Measurements from ENCODE around the gene ROR1.

ROR1 gene

DNA sequence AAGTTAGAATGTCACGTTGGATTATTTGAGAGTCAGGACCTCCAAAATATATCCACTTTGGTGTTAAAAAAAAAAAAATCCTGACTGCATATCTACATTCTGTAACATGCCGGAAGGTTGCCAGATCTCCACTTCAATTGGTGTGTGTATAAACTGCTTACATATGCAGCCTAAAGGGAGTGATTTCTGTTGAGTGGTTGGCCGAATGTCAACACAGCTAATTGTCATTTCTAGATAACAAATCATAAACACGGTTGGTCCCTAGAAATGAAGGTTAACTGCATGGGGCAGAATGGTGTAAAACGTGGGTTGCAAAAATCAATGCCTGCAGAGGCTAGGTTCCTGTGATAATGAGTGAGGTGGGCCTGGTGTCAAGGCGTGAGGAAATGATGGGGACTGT is 15.0 kb upstream of the ROR1 start:
- no peaks in the 10 kb centered on the region for H3K9me3 ChIP-seq

DNA sequence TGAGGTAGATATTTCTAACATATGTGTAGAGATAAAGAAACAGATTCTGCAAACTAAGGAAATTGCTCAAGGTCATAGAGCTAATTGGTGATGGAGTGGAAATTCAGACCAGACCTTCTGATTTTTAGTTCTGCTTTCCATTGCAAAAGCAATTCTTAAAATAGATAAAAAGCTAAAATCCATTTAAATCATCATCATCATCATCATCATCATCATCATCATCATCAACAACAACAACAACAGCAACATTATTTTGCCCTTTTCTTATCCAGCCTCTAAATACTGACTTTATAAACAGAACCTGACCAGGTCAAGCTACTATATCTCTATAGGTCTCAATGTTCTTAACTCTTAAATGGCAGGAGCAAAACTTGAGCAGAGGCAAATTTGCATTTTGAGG is 14.0 kb upstream of the ROR1 start:
- H3K4me3 ChIP-seq (ENCODE audit: low read depth in 1 of 2, low read length in 1 of 2): no peak overlapping the region
- TF ChIP-seq, protein P1, sequence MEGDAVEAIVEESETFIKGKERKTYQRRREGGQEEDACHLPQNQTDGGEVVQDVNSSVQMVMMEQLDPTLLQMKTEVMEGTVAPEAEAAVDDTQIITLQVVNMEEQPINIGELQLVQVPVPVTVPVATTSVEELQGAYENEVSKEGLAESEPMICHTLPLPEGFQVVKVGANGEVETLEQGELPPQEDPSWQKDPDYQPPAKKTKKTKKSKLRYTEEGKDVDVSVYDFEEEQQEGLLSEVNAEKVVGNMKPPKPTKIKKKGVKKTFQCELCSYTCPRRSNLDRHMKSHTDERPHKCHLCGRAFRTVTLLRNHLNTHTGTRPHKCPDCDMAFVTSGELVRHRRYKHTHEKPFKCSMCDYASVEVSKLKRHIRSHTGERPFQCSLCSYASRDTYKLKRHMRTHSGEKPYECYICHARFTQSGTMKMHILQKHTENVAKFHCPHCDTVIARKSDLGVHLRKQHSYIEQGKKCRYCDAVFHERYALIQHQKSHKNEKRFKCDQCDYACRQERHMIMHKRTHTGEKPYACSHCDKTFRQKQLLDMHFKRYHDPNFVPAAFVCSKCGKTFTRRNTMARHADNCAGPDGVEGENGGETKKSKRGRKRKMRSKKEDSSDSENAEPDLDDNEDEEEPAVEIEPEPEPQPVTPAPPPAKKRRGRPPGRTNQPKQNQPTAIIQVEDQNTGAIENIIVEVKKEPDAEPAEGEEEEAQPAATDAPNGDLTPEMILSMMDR (IDR thresholded peaks at IDR 0.05): no peak
- H3K36me3 ChIP-seq: no peaks in the 10 kb centered on the region
- peaks cover 12% of the 10 kb centered on the region for H3K27me3 ChIP-seq
- H3K4me1 ChIP-seq (ENCODE audit: control insufficient read depth in 1 of 2, insufficient read depth in 1 of 2, low read depth in 1 of 2, low read length in 1 of 2): no peaks in the 10 kb centered on the region
- no peak overlapping the region for H3K27ac ChIP-seq
- no peaks in the 10 kb centered on the region for H3K9me3 ChIP-seq

More for the DNA sequence above, 15.0 kb upstream of the ROR1 start:
- H3K4me3 ChIP-seq (ENCODE audit: low read depth in 1 of 2, low read length in 1 of 2): no peak overlapping the region
- no peaks in the 10 kb centered on the region for H3K36me3 ChIP-seq
- peaks cover 12% of the 10 kb centered on the region for H3K27me3 ChIP-seq
- TF ChIP-seq, protein P1 (IDR thresholded peaks at IDR 0.05): no peak
- H3K27ac ChIP-seq: no peak overlapping the region
- no peaks in the 10 kb centered on the region for H3K4me1 ChIP-seq (ENCODE audit: control insufficient read depth in 1 of 2, insufficient read depth in 1 of 2, low read depth in 1 of 2, low read length in 1 of 2)

DNA sequence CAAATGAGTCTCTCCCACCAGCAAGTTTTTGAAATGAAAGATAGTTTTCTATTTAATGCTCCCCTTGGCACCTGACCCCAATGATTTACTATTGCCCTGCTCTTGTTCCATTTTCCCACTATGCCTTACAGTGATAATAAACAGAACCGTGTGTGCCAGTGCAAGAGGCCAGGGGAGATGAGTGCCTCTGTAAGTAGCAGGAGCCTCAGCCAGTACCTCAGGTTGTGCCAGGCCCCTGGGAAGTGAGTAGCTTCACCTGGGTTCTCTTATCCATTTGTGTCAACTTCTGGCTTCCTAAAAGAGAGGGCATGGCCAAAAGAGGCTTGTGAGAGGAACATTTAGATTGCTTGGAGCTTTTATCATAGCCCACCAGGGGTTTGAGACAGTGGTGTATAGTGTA is 3.4 kb upstream of the ROR1 start:
- H3K36me3 ChIP-seq: no peaks in the 10 kb centered on the region
- no peak overlapping the region for H3K27ac ChIP-seq
- TF ChIP-seq, protein P1 (IDR thresholded peaks at IDR 0.05): no peak
- H3K4me3 ChIP-seq (ENCODE audit: low read depth in 1 of 2, low read length in 1 of 2): no peak overlapping the region
- H3K4me1 ChIP-seq (ENCODE audit: control insufficient read depth in 1 of 2, insufficient read depth in 1 of 2, low read depth in 1 of 2, low read length in 1 of 2): peaks cover 5 to 15% of the 10 kb centered on the region in 2 experiments
- H3K27me3 ChIP-seq: peaks cover 50% of the 10 kb centered on the region
- no peaks in the 10 kb centered on the region for H3K9me3 ChIP-seq

DNA sequence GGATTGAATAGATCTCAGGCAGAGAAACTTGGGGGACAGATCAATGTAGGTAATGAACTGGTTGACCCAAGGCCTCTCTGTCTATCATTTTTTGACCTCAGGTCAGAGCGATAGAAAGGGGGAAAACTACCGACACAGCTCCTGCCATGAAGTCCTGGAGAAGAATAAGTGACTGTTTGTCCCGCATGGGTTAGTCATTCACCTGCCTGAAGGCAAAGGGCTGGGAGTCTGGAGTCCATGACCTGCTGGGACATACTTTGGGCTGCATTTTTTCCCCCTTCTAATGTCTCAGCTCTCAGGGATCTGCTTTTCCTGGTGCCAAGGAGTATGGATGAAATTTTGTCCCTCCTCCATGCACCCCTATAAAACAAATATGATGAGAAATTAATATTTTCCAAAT is 1.6 kb upstream of the ROR1 start:
- H3K4me1 ChIP-seq (ENCODE audit: control insufficient read depth in 1 of 2, insufficient read depth in 1 of 2, low read depth in 1 of 2, low read length in 1 of 2): peaks cover 5 to 15% of the 10 kb centered on the region in 2 experiments
- H3K9me3 ChIP-seq: no peaks in the 10 kb centered on the region
- H3K27me3 ChIP-seq: peaks cover 68% of the 10 kb centered on the region
- no peak overlapping the region for H3K27ac ChIP-seq
- TF ChIP-seq, protein P1 (IDR thresholded peaks at IDR 0.05): no peak
- H3K36me3 ChIP-seq: no peaks in the 10 kb centered on the region
- H3K4me3 ChIP-seq (ENCODE audit: low read depth in 1 of 2, low read length in 1 of 2): no peak overlapping the region

DNA sequence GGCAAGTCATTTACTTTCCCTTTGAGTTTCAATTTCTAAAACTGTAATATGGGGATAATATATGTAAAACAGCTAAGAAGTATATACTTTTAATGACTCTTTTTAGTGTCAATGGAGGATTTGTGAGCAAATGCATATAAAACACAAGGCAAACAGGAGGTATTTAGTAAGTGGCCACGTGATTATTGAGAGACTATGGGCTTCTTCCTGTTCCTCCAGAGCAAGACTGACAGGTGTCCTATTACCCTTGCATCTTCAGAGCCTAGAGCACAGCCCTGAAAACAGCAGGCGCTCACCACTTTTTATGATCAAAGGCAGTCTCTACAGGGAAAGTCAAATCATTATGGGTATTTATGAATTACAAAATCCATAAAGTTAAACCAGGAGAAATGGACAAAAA is 941 bp upstream of the ROR1 start:
- H3K4me1 ChIP-seq (ENCODE audit: control insufficient read depth in 1 of 2, insufficient read depth in 1 of 2, low read depth in 1 of 2, low read length in 1 of 2): peaks cover 5 to 15% of the 10 kb centered on the region in 2 experiments

More for the DNA sequence above, 941 bp upstream of the ROR1 start:
- Histone ChIP-seq H3K9me3 (no peaks in the 10 kb centered on the region), H3K36me3 (no peaks in the 10 kb centered on the region), H3K27me3 (peaks cover 75% of the 10 kb centered on the region), H3K4me3 (ENCODE audit: low read depth in 1 of 2, low read length in 1 of 2) (no peak overlapping the region), H3K27ac (no peak overlapping the region)
- TF ChIP-seq, protein P1 (IDR thresholded peaks at IDR 0.05): no peak

Measured in neutrophil (primary cell).